ENCODE results near the gene IL4I1.
A peak's percentile ranks its signal among the peaks of the same experiment; 100 is the strongest.

The IL4I1 gene

GRCh38 chr19:49924004-49924880, 27.6 kb upstream of the IL4I1 start:
- no peak for DNase-seq

GRCh38 chr19:49923055-49924003, 26.6 kb upstream of the IL4I1 start:
- DNase-seq = no peak

- DNase-seq = no peak
Measured at GRCh38 chr19:49921871-49922795, 25.4 kb upstream of the IL4I1 start.

- DNase-seq = peak in 1 of 2 experiments; percentile 9
Measured at GRCh38 chr19:49920624-49921363, 24.1 kb upstream of the IL4I1 start.

- DNase-seq = no peak
Measured at GRCh38 chr19:49918089-49918488, 21.4 kb upstream of the IL4I1 start.

- no peak for DNase-seq
Measured at GRCh38 chr19:49916839-49917733, 20.4 kb upstream of the IL4I1 start.

- DNase-seq = no peak
Measured at GRCh38 chr19:49915271-49915670, 18.6 kb upstream of the IL4I1 start.

- DNase-seq = no peak
Measured at GRCh38 chr19:49913720-49914119, 17.0 kb upstream of the IL4I1 start.

- DNase-seq = no peak
Measured at GRCh38 chr19:49912965-49913685, 16.4 kb upstream of the IL4I1 start.

GRCh38 chr19:49911381-49912145, 14.9 kb upstream of the IL4I1 start:
- no peak for DNase-seq

- DNase-seq = no peak
Measured at GRCh38 chr19:49910179-49910578, 13.5 kb upstream of the IL4I1 start.

GRCh38 chr19:49908480-49909420, 12.1 kb upstream of the IL4I1 start:
- no peak for DNase-seq

GRCh38 chr19:49907745-49908446, 11.2 kb upstream of the IL4I1 start:
- DNase-seq = no peak

GRCh38 chr19:49906879-49907564, 10.3 kb upstream of the IL4I1 start:
- no peak for DNase-seq

- no peak for DNase-seq
Measured at GRCh38 chr19:49904136-49904535, 7.4 kb upstream of the IL4I1 start.

GRCh38 chr19:49895566-49896297, 955 bp downstream of the IL4I1 start:
- DNase-seq = no peak
